Small intestine (tissue), 7 donors: ENCODE results near the gene CTU1. TPM values are rescaled to one million over a fixed set of nuclear protein-coding genes. Genes with fewer than 3 reads are reported as not detected.

Experiments used
- DNase-seq, 2 donors: peaks; one replicate each; pipeline versions ENCODE4 v3.0.0 to v3.0.0-alpha.2; 2013
- FAIRE-seq: peaks from 2 replicates; lab custom pipeline; 2012; peaks lifted over from hg19 to GRCh38; lab: Jason Lieb, UNC
- H3K27ac ChIP-seq, 3 donors: one replicate each; pipeline ENCODE4 v1.5.1; 2013; ENCODE audit warnings: low read length in 2 of 3, mild to moderate bottlenecking in 2 of 3, control low read depth in 1 of 3, inconsistent platforms in 1 of 3, low read depth in 1 of 3, moderate library complexity in 1 of 3
- H3K27me3 ChIP-seq, 3 donors: one replicate each; pipeline ENCODE4 v1.6.1; 2013; ENCODE audit warnings: low read length in 3 of 3, inconsistent platforms in 1 of 3; ENCODE audit not compliant: control insufficient read depth in 3 of 3, insufficient read depth in 3 of 3
- H3K36me3 ChIP-seq, 3 donors: one replicate each; pipeline ENCODE4 v1.6.1; 2013; ENCODE audit warnings: low read length in 3 of 3, inconsistent platforms in 1 of 3, low read depth in 1 of 3, mild to moderate bottlenecking in 1 of 3, moderate library complexity in 1 of 3; ENCODE audit not compliant: control insufficient read depth in 3 of 3, insufficient read depth in 2 of 3
- H3K4me1 ChIP-seq, 3 donors: one replicate each; pipeline ENCODE4 v1.6.1; 2013; ENCODE audit warnings: low read length in 2 of 3, inconsistent platforms in 1 of 3, low read depth in 1 of 3, mild to moderate bottlenecking in 1 of 3, moderate library complexity in 1 of 3; ENCODE audit not compliant: control insufficient read depth in 3 of 3, insufficient read depth in 2 of 3
- H3K4me3 ChIP-seq, 3 donors: one replicate each; pipeline ENCODE4 v1.5.1; 2013; ENCODE audit warnings: low read length in 3 of 3, control low read depth in 1 of 3, inconsistent platforms in 1 of 3, low read depth in 1 of 3, mild to moderate bottlenecking in 1 of 3, moderate library complexity in 1 of 3
- H3K9me3 ChIP-seq, 2 donors: one replicate each; pipeline ENCODE4 v1.6.1; 2013; ENCODE audit warnings: low read depth in 1 of 2, low read length in 1 of 2; ENCODE audit not compliant: control insufficient read depth in 2 of 2, insufficient read depth in 1 of 2
- WGBS, 3 donors: extraction: QIAGEN DNeasy Blood & Tissue Kit; methylation state at CpG; one replicate each; pipeline ENCODE4 v1.1.7; 2013; 5-methylcytosine and 5-hydroxymethylcytosine counted together
- polyA plus RNA-seq, 4 donors: library from polyadenylated mRNA; stranded (reverse) in 3 of 4; unstranded in 1 of 4; fragments of 200-250 nt in 3 of 4; fragments of 120-200 nt in 1 of 4; gene quantifications; one replicate each; pipeline versions ENCODE4 v1.2.1 to v1.2.3, GENCODE V29; 2013
- donor health status: healthy with polysubstance abuse.
- donor health status: control.
- donor health status: control.
- donor health status: Bipolar disorder and iron deficiency.
- donor health status: healthy.

CTU1 gene
- polyA plus RNA-seq, 4 donors = 1.3 to 4.0 (median 2.3) TPM

GRCh38 chr19:51070334-51071094 is 37.7 kb downstream of the CTU1 start:
- no peak overlapping the region for H3K27ac ChIP-seq
- no peaks in the 10 kb centered on the region for H3K4me1 ChIP-seq
- no peaks in the 10 kb centered on the region for H3K9me3 ChIP-seq
- 71 to 77% (median 71%) methylated on average over 5 of the region's 5 CpGs for WGBS, 3 donors
- FAIRE-seq = no peak
- peaks cover 0 to 5% (median 4%) of the 10 kb centered on the region in 3 donors for H3K27me3 ChIP-seq
- H3K4me3 ChIP-seq = no peak overlapping the region
- DNase-seq = no peak
- no peaks in the 10 kb centered on the region for H3K36me3 ChIP-seq

GRCh38 chr19:51066393-51067186 is 41.6 kb downstream of the CTU1 start:
- Histone ChIP-seq H3K4me3 (no peak overlapping the region), H3K4me1 (no peaks in the 10 kb centered on the region), H3K9me3 (no peaks in the 10 kb centered on the region), H3K27me3 (peaks cover 0 to 12% (median 11%) of the 10 kb centered on the region in 3 donors), H3K36me3 (no peaks in the 10 kb centered on the region), H3K27ac (no peak overlapping the region)
- DNase-seq = no peak
- FAIRE-seq = no peak
- WGBS, 3 donors = 63 to 68% (median 66%) methylated on average over 7 of the region's 7 CpGs

GRCh38 chr19:51065221-51065960 is 42.8 kb downstream of the CTU1 start:
- 8 to 12% (median 12%) methylated on average over 25 of the region's 25 CpGs for WGBS, 3 donors
- Histone ChIP-seq H3K27ac (no peak overlapping the region), H3K4me1 (no peaks in the 10 kb centered on the region), H3K36me3 (no peaks in the 10 kb centered on the region), H3K4me3 (no peak overlapping the region), H3K9me3 (no peaks in the 10 kb centered on the region), H3K27me3 (peaks cover 0 to 12% (median 11%) of the 10 kb centered on the region in 3 donors)
- DNase-seq (no peak), FAIRE-seq (no peak)

GRCh38 chr19:51064534-51065220 is 43.5 kb downstream of the CTU1 start, which contains the start of gene KLK13:
Gene KLK13 (minus strand): TSS chr19:51065092. CDS start chr19:51065067, 25 bp downstream.
- WGBS, 3 donors = 14 to 23% (median 18%) methylated on average over 35 to 38 of the region's 38 CpGs
- H3K36me3 ChIP-seq = no peaks in the 10 kb centered on the region
- H3K9me3 ChIP-seq = no peaks in the 10 kb centered on the region
- FAIRE-seq (no peak), DNase-seq (peak in 1 of 2 donors; percentile 8)
- H3K4me1 ChIP-seq = no peaks in the 10 kb centered on the region
- H3K27me3 ChIP-seq = peaks cover 0 to 12% (median 11%) of the 10 kb centered on the region in 3 donors
- no peak within 1 kb of the TSS for H3K27ac ChIP-seq
- H3K4me3 ChIP-seq = no peak within 1 kb of the TSS

- WGBS, 3 donors = 40 to 76% (median 51%) methylated on average over 7 of the region's 7 CpGs
- FAIRE-seq = no peak
- no peak overlapping the region for H3K4me3 ChIP-seq
- no peak overlapping the region for H3K27ac ChIP-seq
- H3K9me3 ChIP-seq = no peaks in the 10 kb centered on the region
- H3K36me3 ChIP-seq = no peaks in the 10 kb centered on the region
- DNase-seq = no peak
- peaks cover 0 to 12% (median 11%) of the 10 kb centered on the region in 3 donors for H3K27me3 ChIP-seq
- H3K4me1 ChIP-seq = no peaks in the 10 kb centered on the region
Observed at GRCh38 chr19:51063664-51064063, 44.5 kb downstream of the CTU1 start.

GRCh38 chr19:51060973-51061372 is 47.2 kb downstream of the CTU1 start:
- no peak overlapping the region for H3K4me3 ChIP-seq
- H3K27ac ChIP-seq = no peak overlapping the region
- FAIRE-seq (no peak), DNase-seq (no peak)
- no peaks in the 10 kb centered on the region for H3K36me3 ChIP-seq
- no peaks in the 10 kb centered on the region for H3K9me3 ChIP-seq
- no peaks in the 10 kb centered on the region for H3K4me1 ChIP-seq
- 0 to 40% (median 0%) methylated on average over 1 of the region's 1 CpG for WGBS, 3 donors
- H3K27me3 ChIP-seq = peaks cover 2 to 12% (median 7%) of the 10 kb centered on the region in 3 donors

- Histone ChIP-seq H3K27ac (no peak overlapping the region), H3K9me3 (no peaks in the 10 kb centered on the region), H3K27me3 (peaks cover 2 to 7% (median 6%) of the 10 kb centered on the region in 3 donors), H3K4me3 (no peak overlapping the region), H3K36me3 (no peaks in the 10 kb centered on the region), H3K4me1 (no peaks in the 10 kb centered on the region)
- 58 to 65% (median 63%) methylated on average over 4 of the region's 4 CpGs for WGBS, 3 donors
- FAIRE-seq = no peak
- no peak for DNase-seq
Observed at GRCh38 chr19:51060336-51060735, 47.9 kb downstream of the CTU1 start.
